Measurements from ENCODE around the gene DHRSX. TPM values are rescaled to one million over a fixed set of nuclear protein-coding genes. Genes with fewer than 3 reads are reported as not detected.

Gene DHRSX
- total RNA-seq, 1 experiment from 2014 or later, result 11.5 TPM

DNA sequence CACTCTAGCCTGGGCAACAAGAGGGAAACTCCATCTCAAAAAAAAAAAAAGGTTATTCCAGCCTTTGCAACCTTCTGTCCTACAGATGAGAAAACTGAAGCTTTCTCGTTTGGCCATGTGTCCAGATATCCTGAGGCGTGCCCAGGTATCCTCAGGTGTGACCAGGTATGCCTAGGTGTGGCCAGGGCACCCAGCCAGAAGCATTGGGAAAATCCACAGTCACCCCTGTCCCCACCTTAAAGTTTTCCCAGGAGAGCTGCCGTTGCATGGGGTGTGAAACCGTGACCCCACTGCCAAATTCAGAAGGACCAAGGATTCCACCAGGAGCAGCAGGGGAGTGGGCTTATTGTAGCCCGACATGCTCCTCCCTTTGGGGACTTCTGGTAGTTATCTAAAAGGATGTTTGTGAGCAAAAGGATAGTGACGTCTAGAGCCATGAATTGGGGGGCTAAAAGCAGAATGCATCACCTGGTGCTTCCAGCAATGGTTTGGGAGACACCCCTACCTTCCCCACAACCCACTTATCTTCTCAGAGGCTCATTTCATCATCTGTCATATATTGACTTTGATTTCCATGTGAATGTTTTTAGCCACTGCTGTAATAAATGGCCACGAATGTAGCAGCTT is 4.0 kb upstream of the DHRSX start:
- H3K27ac ChIP-seq (ENCODE audit: low read length), result no peak overlapping the region
- ChIA-PET POLR2A (ENCODE audit: unreplicated experiment) (no interaction called here), CTCF (no interaction called here)
- no peak for TF ChIP-seq EZH2 (IDR thresholded peaks at IDR 0.05; ENCODE audit: low read length, unreplicated experiment)
- TF ChIP-seq CTCF (conservative IDR thresholded peaks at IDR 0.05; ENCODE audit: low read depth, low read length), result no peak
- TF ChIP-seq EZH2phosphoT487 (IDR thresholded peaks at IDR 0.05; ENCODE audit: borderline replicate concordance, low read length), result no peak
- H3K9ac ChIP-seq (ENCODE audit: low read length), result no peak overlapping the region
- no peaks in the 10 kb centered on the region for H3K9me2 ChIP-seq (replicated peaks; ENCODE audit: low read length)
- H3F3A ChIP-seq (ENCODE audit: low read length, unreplicated experiment), result no peaks in the 10 kb centered on the region
- ATAC-seq (no peak), DNase-seq (no peak)
- no peaks in the 10 kb centered on the region for H3K36me3 ChIP-seq (ENCODE audit: low read depth, low read length)
- H3K4me3 ChIP-seq (ENCODE audit: low read length), result no peak overlapping the region
- H2AFZ ChIP-seq (ENCODE audit: low read length), result no peak overlapping the region
- no peak overlapping the region for H3K4me2 ChIP-seq (ENCODE audit: low read length)
- no peaks in the 10 kb centered on the region for H3K4me1 ChIP-seq (ENCODE audit: insufficient read depth, low read length)
- no TSS peak for BruUV-seq (replicated peaks)
- peaks cover 5% of the 10 kb centered on the region for H3K79me2 ChIP-seq (ENCODE audit: low read length)
- H3K27me3 ChIP-seq (ENCODE audit: low read length), result no peaks in the 10 kb centered on the region
- intact Hi-C loops (cut with micrococcal nuclease), result no loop called here
- H3K9me3 ChIP-seq (ENCODE audit: low read length), result no peaks in the 10 kb centered on the region
- H4K20me1 ChIP-seq (ENCODE audit: low read length), result no peaks in the 10 kb centered on the region

DNA sequence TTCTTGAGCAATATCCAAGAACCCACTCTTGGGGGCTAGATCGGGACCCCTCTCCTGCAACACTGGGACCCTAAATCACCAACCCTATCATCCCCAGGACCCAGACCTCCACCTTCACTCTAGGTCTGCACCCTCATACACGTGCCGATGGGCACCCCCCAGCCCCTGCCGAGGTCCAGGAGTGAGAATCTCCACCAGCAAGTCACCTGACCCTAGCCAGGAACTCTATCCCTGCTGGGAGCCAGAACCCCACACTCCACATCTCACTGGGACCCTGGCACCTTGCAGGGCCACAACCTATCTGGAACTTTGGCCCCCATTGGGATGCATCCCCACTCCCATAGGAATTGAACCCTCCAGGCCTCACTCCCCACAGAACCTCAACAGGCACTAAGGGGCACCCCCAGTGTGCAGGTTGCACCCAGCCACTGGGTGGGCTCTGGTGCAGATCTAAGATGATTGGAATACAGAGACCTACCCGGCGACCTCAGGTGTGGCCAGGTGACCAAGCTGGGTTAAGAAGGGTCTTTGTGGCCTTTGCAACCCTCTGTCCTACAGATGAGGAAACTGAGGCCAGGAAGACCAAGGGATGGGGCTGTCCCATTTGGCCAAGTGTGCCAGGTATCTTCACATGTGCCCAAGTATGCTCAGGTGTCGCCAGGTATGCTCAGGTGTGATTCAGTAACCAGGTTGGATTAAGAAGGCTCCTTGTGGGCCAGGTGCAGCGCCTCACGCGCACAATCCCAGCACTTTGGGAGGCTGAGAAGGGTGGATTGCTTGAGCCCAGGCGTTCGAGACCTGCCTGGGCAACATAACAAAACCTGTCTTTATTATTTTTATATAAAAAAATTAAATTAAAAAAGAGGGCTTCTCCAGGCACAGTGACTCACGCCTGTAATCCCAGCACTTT is 3.1 kb upstream of the DHRSX start:
- Histone ChIP-seq H3K4me3 (ENCODE audit: low read length) (no peak overlapping the region), H3K9me3 (ENCODE audit: low read length) (no peaks in the 10 kb centered on the region), H3K27ac (ENCODE audit: low read length) (no peak overlapping the region), H3K4me1 (ENCODE audit: insufficient read depth, low read length) (peaks cover 8% of the 10 kb centered on the region; the same call in 1 of the 2 replicates), H4K20me1 (ENCODE audit: low read length) (no peaks in the 10 kb centered on the region), H3K36me3 (ENCODE audit: low read depth, low read length) (no peaks in the 10 kb centered on the region), H3K27me3 (ENCODE audit: low read length) (no peaks in the 10 kb centered on the region), H3F3A (ENCODE audit: low read length, unreplicated experiment) (no peaks in the 10 kb centered on the region), H3K9me2 (replicated peaks; ENCODE audit: low read length) (no peaks in the 10 kb centered on the region), H3K9ac (ENCODE audit: low read length) (no peak overlapping the region), H3K79me2 (ENCODE audit: low read length) (peaks cover 14% of the 10 kb centered on the region), H2AFZ (ENCODE audit: low read length) (no peak overlapping the region), H3K4me2 (ENCODE audit: low read length) (no peak overlapping the region)
- ChIA-PET CTCF (no interaction called here), POLR2A (ENCODE audit: unreplicated experiment) (no interaction called here)
- ATAC-seq (no peak), DNase-seq (no peak)
- intact Hi-C loops (cut with micrococcal nuclease), result no loop called here
- TF ChIP-seq CTCF (conservative IDR thresholded peaks at IDR 0.05; ENCODE audit: low read depth, low read length) (no peak), EZH2phosphoT487 (IDR thresholded peaks at IDR 0.05; ENCODE audit: borderline replicate concordance, low read length) (no peak), EZH2 (IDR thresholded peaks at IDR 0.05; ENCODE audit: low read length, unreplicated experiment) (no peak)
- BruUV-seq (replicated peaks), result no TSS peak

All from PC-3 (cell line).